Measurements from ENCODE around the gene MSRB1. TPM values are rescaled to one million over a fixed set of nuclear protein-coding genes. Genes with fewer than 3 reads are reported as not detected.
"Not testable (repeated sequence)": the region's sequence is repeated elsewhere in the genome, so short reads cannot be mapped to it uniquely, and the experiment has no call there.

Gene MSRB1
- total RNA-seq, 1 donor from 2014 or later = 11.7 TPM

DNA sequence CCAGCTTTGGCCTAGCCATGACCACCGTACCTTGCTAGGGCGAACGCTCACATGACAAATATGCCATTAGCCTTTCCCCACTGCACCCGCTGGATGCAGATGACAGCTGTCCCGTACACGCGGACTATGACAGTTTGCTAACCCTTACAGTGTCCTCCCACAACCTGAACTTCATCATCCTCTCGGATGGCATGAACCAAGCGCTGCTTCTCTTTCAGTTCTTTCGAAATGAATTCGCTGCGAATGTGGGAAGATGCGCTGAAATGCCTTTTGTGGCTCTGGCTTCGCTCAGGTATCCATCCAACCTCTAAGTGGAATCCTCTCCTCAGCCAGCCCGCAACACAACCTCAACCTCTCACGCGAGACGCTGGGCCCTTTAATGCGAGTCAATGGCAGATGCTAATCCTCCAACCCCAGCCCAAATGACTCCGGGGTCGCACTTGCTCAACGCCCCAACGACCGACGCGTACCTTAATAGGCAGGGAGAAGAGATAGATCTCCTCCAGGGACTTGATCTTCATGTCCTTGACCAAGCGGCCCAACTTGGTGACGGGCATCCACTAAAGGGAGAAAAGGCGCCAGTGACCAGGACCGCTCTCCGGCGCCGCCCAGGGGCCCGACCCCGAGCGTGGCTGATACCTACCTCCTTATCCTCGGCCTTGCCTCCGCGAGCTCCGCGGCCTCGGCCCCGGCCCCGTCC is 21.0 kb upstream of the MSRB1 start:
- Histone ChIP-seq H3K27me3 (ENCODE audit: control insufficient read depth, insufficient read depth, low read length) (no peaks in the 10 kb centered on the region), H3K36me3 (ENCODE audit: control insufficient read depth, insufficient read depth, low read length) (peaks cover 2% of the 10 kb centered on the region), H3K4me3 (ENCODE audit: low read depth, low read length) (peak overlapping the region; percentile 75)
- no peak for DNase-seq (ENCODE audit: low read depth)
- TF ChIP-seq, protein P1, sequence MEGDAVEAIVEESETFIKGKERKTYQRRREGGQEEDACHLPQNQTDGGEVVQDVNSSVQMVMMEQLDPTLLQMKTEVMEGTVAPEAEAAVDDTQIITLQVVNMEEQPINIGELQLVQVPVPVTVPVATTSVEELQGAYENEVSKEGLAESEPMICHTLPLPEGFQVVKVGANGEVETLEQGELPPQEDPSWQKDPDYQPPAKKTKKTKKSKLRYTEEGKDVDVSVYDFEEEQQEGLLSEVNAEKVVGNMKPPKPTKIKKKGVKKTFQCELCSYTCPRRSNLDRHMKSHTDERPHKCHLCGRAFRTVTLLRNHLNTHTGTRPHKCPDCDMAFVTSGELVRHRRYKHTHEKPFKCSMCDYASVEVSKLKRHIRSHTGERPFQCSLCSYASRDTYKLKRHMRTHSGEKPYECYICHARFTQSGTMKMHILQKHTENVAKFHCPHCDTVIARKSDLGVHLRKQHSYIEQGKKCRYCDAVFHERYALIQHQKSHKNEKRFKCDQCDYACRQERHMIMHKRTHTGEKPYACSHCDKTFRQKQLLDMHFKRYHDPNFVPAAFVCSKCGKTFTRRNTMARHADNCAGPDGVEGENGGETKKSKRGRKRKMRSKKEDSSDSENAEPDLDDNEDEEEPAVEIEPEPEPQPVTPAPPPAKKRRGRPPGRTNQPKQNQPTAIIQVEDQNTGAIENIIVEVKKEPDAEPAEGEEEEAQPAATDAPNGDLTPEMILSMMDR (IDR thresholded peaks at IDR 0.05; ENCODE audit: insufficient read depth, low read length, poor library complexity, severe bottlenecking) = peak; percentile 13

DNA sequence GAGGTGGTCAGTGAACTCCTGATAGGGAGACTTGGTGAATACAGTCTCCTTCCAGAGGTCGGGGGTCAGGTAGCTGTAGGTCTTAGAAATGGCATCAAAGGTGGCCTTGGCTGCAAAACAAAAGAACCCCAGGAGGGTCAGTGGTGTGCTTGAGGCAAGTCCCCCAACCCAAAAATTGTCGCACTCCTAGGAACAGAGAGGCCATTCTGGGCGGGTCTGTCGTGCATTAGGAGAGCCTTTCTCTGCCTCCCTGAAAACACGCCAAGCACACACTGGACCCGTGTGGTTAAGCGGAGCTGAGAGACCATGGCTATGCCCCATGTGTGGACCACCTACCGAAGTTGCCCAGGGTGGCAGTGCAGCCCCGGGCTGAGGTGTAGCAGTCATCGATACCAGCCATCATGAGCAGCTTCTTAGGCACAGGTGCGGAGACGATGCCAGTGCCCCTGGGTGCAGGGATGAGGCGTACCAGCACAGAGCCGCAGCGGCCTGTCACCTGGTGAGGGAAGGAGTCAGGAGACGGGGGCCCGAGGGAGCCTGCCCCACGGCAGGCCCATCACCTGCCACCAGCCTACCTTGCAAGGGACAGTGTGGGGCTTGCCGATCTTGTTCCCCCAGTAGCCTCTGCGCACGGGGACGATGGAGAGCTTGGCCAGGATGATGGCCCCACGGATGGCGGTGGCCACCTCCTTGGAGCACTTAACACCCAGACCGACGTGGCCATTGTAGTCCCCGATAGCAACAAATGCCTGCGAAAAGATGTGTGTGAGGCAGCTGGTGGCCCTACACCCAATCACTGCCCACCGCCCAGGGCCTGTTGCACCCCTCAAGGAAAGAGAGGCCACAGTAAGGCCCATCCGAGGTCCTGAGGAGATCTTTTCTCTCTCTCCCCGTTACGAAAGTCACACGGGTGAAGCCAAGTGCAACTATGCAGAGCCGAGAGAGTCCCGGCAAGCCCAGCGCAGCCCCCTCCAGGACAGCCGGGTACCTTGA is 19.5 kb upstream of the MSRB1 start:
- peak overlapping the region; percentile 75 for H3K4me3 ChIP-seq (ENCODE audit: low read depth, low read length)
- H3K36me3 ChIP-seq (ENCODE audit: control insufficient read depth, insufficient read depth, low read length); DNase-seq (ENCODE audit: low read depth); H3K27me3 ChIP-seq (ENCODE audit: control insufficient read depth, insufficient read depth, low read length): not testable (repeated sequence)

DNA sequence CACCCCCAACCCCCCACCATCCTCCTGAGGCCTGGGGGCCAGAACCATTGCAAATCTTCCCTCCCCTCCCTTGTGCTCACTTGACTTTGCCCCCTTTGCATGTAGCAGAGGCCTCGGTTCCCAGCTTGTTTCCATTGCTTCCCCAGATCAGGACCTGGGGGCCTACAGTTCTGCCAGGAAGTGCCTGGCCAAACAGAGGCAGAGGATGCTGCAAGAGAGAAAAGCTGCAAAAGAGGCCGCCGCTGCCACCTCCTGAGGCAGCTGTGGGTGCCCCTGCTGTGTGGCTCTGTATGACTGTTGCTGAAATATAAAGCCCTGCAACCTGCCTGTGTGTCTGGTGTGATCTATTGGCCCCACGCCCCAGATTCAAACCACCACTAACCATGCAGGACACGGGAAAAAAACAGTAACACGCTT is 18.7 kb upstream of the MSRB1 start:
- TF ChIP-seq, protein P1 (IDR thresholded peaks at IDR 0.05; ENCODE audit: insufficient read depth, low read length, poor library complexity, severe bottlenecking) = no peak
- H3K4me3 ChIP-seq (ENCODE audit: low read depth, low read length) = no peak overlapping the region
- H3K27me3 ChIP-seq (ENCODE audit: control insufficient read depth, insufficient read depth, low read length) = no peaks in the 10 kb centered on the region
- no peak for DNase-seq (ENCODE audit: low read depth)
- peaks cover 2% of the 10 kb centered on the region for H3K36me3 ChIP-seq (ENCODE audit: control insufficient read depth, insufficient read depth, low read length)

DNA sequence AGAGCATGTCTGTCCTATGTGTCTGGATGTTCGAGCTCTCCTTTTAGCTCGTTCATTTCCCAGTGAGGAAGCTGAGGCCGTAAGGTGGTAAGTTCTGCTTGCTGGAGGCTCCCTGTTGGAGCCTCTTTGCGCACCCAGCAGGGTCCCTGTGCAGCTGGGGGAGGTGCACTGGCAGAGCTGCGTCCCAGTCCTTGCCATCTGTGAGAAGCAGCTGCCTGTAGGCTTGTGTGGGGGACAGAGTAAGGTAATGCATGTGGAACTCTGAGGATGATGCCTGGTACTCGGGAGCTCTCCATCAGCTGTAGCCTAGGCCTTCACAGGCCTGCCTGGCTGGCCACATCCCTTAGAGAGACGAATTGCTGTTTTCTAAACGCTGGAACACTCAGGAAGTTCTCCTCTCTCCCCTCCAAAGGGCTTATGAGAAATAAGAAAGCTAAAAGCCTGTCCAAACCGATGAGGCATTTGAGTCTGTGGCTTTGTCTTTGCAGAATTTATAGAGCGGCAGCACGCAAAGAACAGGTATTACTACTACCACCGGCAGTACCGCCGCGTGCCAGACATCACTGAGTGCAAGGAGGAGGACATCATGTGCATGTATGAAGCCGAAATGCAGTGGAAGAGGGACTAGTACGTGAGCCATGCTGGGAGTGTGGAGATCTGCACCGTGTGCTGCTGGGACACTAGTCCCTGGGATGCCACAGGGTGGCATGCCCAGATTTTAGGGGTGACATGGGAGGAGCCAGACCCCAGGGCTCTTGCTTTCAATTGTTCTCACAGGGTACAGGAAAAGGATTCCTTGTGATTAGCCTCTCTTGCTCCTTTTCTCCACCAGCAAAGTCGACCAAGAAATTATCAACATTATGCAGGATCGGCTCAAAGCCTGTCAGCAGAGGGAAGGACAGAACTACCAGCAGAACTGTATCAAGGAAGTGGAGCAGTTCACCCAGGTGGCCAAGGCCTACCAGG is 17.9 kb upstream of the MSRB1 start:
- no peaks in the 10 kb centered on the region for H3K27me3 ChIP-seq (ENCODE audit: control insufficient read depth, insufficient read depth, low read length)
- no peak overlapping the region for H3K4me3 ChIP-seq (ENCODE audit: low read depth, low read length)
- no peak for DNase-seq (ENCODE audit: low read depth)
- peaks cover 2% of the 10 kb centered on the region for H3K36me3 ChIP-seq (ENCODE audit: control insufficient read depth, insufficient read depth, low read length)
- TF ChIP-seq, protein P1 (IDR thresholded peaks at IDR 0.05; ENCODE audit: insufficient read depth, low read length, poor library complexity, severe bottlenecking) = no peak

DNA sequence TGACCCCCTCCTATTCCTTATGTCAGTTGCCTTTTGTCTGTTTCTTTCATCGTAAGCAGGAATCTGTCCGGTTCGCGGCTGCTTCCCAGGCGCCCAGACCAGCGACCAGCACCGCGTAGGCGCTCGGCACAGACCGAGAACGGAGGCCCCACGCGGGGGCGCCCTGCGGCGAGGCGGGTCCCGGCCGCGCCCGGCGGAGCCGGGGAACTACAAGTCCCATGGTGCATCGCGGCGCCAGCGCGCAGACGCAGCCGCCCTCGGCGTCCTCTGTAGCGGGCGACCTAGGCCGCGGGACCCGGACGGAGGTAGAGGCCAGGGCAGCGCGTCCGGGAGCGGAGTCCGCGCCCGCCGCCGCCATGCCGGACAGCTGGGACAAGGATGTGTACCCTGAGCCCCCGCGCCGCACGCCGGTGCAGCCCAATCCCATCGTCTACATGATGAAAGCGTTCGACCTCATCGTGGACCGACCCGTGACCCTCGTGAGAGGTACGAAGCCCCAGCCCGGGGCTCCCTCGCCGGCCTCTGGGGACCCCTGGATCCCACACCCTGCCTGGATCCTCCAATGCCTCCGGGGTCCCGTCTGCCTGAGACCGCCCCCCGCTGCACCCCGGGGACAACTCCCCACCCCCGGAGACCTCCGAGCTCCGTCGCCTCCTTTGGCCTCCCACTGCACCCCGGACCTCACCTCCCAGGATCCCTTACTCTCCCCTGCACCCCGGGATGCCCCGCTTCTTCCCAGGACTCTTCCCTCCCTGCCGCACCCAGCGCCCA is 16.5 kb upstream of the MSRB1 start, which contains the start of gene NDUFB10:
TSS of gene NDUFB10 (plus strand) at position 270 of the 771 bp plus-strand sequence. CDS start at position 357, 87 bp downstream.
- no peak for DNase-seq (ENCODE audit: low read depth)
- TF ChIP-seq, protein P1 (IDR thresholded peaks at IDR 0.05; ENCODE audit: insufficient read depth, low read length, poor library complexity, severe bottlenecking) = peak; percentile 31
- H3K36me3 ChIP-seq (ENCODE audit: control insufficient read depth, insufficient read depth, low read length) = peaks cover 2% of the 10 kb centered on the region
- peak within 1 kb of the TSS; percentile 95 for H3K4me3 ChIP-seq (ENCODE audit: low read depth, low read length)
- H3K27me3 ChIP-seq (ENCODE audit: control insufficient read depth, insufficient read depth, low read length) = no peaks in the 10 kb centered on the region
